Upper lobe of left lung (tissue), 4 donors: ENCODE measurements around the gene FOLR3.

Source experiments
- CTCF ChIP-seq, 6 experiments: fragments of 450-650 bp in 4 of 6; fragments of 200-600 bp in 2 of 6; sonication (generic) in 2 of 6; IDR thresholded peaks; one replicate each; pipeline ENCODE4 v1.5.1; 2016 to 2019; ENCODE audit warnings: antibody characterized with exemption in 6 of 6
- EP300 ChIP-seq, 4 donors: sonication (generic); formaldehyde crosslinking; IDR thresholded peaks; one replicate each; pipeline ENCODE4 v1.5.1; 2017; ENCODE audit warnings: antibody characterized with exemption in 4 of 4, control low read depth in 2 of 4
- POLR2A ChIP-seq, 4 donors: fragments of 450-650 bp; IDR thresholded peaks; one replicate each; pipeline ENCODE4 v1.5.1; 2016 to 2017; ENCODE audit warnings: antibody characterized with exemption in 4 of 4, mild to moderate bottlenecking in 2 of 4
- POLR2AphosphoS5 ChIP-seq, 2 donors: sonication (generic); formaldehyde crosslinking; IDR thresholded peaks; one replicate each; pipeline ENCODE4 v1.5.1; 2017; ENCODE audit warnings: antibody characterized with exemption in 2 of 2

GRCh38 chr11:72174302-72175070 is 39.0 kb downstream of the FOLR3 start:
- TF ChIP-seq POLR2AphosphoS5 (IDR thresholded peaks at IDR 0.05) = no peak
- TF ChIP-seq CTCF (IDR thresholded peaks at IDR 0.05) = no peak
- TF ChIP-seq EP300 (IDR thresholded peaks at IDR 0.05) = no peak
- no peak for TF ChIP-seq POLR2A (IDR thresholded peaks at IDR 0.05)
